ENCODE data around the gene RTTN. TPM values are rescaled to one million over a fixed set of nuclear protein-coding genes. Genes with fewer than 3 reads are reported as not detected.

Gene RTTN
- polyA plus RNA-seq, 1 donor (not counting 4 experiments of a cell fraction or from before 2014, with no cell fraction given) = 77.3 TPM

DNA sequence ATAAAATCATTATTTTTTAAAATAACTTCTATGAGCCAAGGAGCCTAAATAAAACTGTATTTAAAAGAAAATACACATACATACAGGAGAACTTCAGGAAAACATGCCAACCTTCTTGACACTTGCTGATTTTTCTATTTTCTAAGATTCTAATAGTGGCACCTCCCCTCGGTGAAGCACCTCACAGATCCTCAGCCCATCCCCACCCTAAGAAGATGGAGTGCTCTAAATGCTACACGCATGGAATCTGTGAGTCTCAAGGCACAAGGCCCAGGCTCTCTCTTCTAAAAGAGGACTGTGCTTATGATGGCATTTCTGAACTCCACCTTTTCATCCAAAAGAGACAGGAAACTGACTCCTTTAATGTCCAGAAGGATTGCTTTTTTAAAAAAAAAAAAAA lies 56.3 kb downstream of the RTTN start:
- H3K9me1 ChIP-seq (ENCODE audit: control insufficient read depth, extremely low read depth, insufficient read depth, low read length) = no peaks in the 10 kb centered on the region
- H4K20me1 ChIP-seq (ENCODE audit: control insufficient read depth, extremely low read depth, insufficient read depth, low read length) = no peaks in the 10 kb centered on the region
- no peaks in the 10 kb centered on the region for H3K79me2 ChIP-seq (ENCODE audit: control insufficient read depth, insufficient read depth, low read length)
- no peak overlapping the region for H3K4me3 ChIP-seq (ENCODE audit: control insufficient read depth in 2 of 3, extremely low read depth in 1 of 3, insufficient read depth in 2 of 3, low read depth in 1 of 3, low read length in 3 of 3)
- H3K4me2 ChIP-seq (ENCODE audit: control insufficient read depth, extremely low read depth, insufficient read depth, low read depth, low read length) = no peak overlapping the region
- FAIRE-seq (no peak), DNase-seq (ENCODE audit: low read depth, low spot score) (no peak)
- no peaks in the 10 kb centered on the region for H3K27me3 ChIP-seq (ENCODE audit: control insufficient read depth, extremely low read depth, insufficient read depth, low read length)
- peaks cover 2 to 6% of the 10 kb centered on the region in 2 experiments for H3K36me3 ChIP-seq (ENCODE audit: control insufficient read depth in 2 of 2, extremely low read depth in 1 of 2, insufficient read depth in 2 of 2, low read length in 2 of 2)
- no peak overlapping the region for H3K27ac ChIP-seq (ENCODE audit: control insufficient read depth, insufficient read depth, low read length)
- no peaks in the 10 kb centered on the region for H3K9me3 ChIP-seq (ENCODE audit: control insufficient read depth, low read depth, low read length)
- TF ChIP-seq, protein P1, sequence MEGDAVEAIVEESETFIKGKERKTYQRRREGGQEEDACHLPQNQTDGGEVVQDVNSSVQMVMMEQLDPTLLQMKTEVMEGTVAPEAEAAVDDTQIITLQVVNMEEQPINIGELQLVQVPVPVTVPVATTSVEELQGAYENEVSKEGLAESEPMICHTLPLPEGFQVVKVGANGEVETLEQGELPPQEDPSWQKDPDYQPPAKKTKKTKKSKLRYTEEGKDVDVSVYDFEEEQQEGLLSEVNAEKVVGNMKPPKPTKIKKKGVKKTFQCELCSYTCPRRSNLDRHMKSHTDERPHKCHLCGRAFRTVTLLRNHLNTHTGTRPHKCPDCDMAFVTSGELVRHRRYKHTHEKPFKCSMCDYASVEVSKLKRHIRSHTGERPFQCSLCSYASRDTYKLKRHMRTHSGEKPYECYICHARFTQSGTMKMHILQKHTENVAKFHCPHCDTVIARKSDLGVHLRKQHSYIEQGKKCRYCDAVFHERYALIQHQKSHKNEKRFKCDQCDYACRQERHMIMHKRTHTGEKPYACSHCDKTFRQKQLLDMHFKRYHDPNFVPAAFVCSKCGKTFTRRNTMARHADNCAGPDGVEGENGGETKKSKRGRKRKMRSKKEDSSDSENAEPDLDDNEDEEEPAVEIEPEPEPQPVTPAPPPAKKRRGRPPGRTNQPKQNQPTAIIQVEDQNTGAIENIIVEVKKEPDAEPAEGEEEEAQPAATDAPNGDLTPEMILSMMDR (optimal IDR thresholded peaks at IDR 0.05 in 1 of 3, IDR thresholded peaks at IDR 0.05 in 1 of 3, conservative IDR thresholded peaks at IDR 0.05 in 1 of 3; ENCODE audit: extremely low read depth in 1 of 3, insufficient read depth in 2 of 3, low read length in 3 of 3) = no peak
- TF ChIP-seq EZH2 (IDR thresholded peaks at IDR 0.05; ENCODE audit: low read length) = no peak
- H3K4me1 ChIP-seq (ENCODE audit: control insufficient read depth, extremely low read depth, insufficient read depth, low read length) = no peaks in the 10 kb centered on the region
- H3K9ac ChIP-seq (ENCODE audit: control insufficient read depth, extremely low read depth, insufficient read depth, low read length) = no peak overlapping the region
- dilution Hi-C loops (cut with MboI; ENCODE audit: extremely low pct_ligation_motif_present, low sequenced_read_pairs) = no loop called here
- no peak overlapping the region for H2AFZ ChIP-seq (ENCODE audit: control insufficient read depth, low read length)

DNA sequence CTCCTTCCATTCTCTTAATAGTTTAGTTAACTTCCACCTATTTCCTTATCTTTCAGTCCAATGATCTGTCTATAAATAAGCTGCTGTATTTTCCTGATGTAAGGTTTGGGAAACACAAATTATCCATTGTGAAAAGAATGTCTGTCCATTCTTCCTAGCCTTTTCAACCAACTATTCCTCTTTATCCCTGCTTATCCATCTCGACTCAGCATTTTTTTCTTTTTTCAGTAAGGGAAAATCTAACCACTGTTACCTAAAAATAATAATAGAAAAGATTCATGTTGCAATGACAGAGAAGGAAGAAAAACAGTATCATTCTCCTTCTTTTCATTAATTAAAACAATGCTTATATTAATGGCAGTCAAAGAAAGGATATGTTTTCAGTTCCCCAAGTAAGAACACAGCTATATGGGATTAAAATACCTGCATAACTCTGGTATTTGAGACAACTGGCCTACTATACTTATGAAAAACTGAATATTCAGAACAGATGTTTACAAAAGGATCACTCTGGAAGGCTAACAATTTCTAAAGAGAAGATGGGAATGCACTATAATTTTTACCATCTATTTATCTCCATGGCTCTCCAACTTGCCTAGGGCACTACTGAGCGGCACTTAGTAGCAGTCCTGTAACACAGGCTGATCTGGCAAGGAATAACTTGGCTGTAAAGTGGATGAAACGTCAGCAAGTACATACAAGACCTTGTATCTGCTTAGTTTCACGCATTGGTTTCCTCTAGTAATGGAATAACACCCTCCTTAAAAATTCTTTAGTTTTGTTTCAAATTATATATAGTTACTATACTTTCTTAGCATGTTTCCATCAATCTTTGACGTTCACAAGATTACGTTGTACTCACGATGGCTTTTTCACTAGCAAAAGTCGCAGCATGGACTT lies 57.2 kb downstream of the RTTN start:
- TF ChIP-seq, protein P1 (optimal IDR thresholded peaks at IDR 0.05 in 1 of 3, IDR thresholded peaks at IDR 0.05 in 1 of 3, conservative IDR thresholded peaks at IDR 0.05 in 1 of 3; ENCODE audit: extremely low read depth in 1 of 3, insufficient read depth in 2 of 3, low read length in 3 of 3) = no peak
- TF ChIP-seq EZH2 (IDR thresholded peaks at IDR 0.05; ENCODE audit: low read length) = no peak
- no peaks in the 10 kb centered on the region for H3K27me3 ChIP-seq (ENCODE audit: control insufficient read depth, extremely low read depth, insufficient read depth, low read length)
- H3K4me3 ChIP-seq (ENCODE audit: control insufficient read depth in 2 of 3, extremely low read depth in 1 of 3, insufficient read depth in 2 of 3, low read depth in 1 of 3, low read length in 3 of 3) = no peak overlapping the region
- H3K27ac ChIP-seq (ENCODE audit: control insufficient read depth, insufficient read depth, low read length) = no peak overlapping the region
- dilution Hi-C loops (cut with MboI; ENCODE audit: extremely low pct_ligation_motif_present, low sequenced_read_pairs) = no loop called here
- H3K9me1 ChIP-seq (ENCODE audit: control insufficient read depth, extremely low read depth, insufficient read depth, low read length) = no peaks in the 10 kb centered on the region
- no peaks in the 10 kb centered on the region for H3K9me3 ChIP-seq (ENCODE audit: control insufficient read depth, low read depth, low read length)
- no peak overlapping the region for H3K9ac ChIP-seq (ENCODE audit: control insufficient read depth, extremely low read depth, insufficient read depth, low read length)
- no peak overlapping the region for H3K4me2 ChIP-seq (ENCODE audit: control insufficient read depth, extremely low read depth, insufficient read depth, low read depth, low read length)
- H3K79me2 ChIP-seq (ENCODE audit: control insufficient read depth, insufficient read depth, low read length) = no peaks in the 10 kb centered on the region
- no peak for FAIRE-seq
- no peak overlapping the region for H2AFZ ChIP-seq (ENCODE audit: control insufficient read depth, low read length)
- peaks cover 2 to 6% of the 10 kb centered on the region in 2 experiments for H3K36me3 ChIP-seq (ENCODE audit: control insufficient read depth in 2 of 2, extremely low read depth in 1 of 2, insufficient read depth in 2 of 2, low read length in 2 of 2)
- DNase-seq (ENCODE audit: low read depth, low spot score) = no peak
- H3K4me1 ChIP-seq (ENCODE audit: control insufficient read depth, extremely low read depth, insufficient read depth, low read length) = no peaks in the 10 kb centered on the region
- no peaks in the 10 kb centered on the region for H4K20me1 ChIP-seq (ENCODE audit: control insufficient read depth, extremely low read depth, insufficient read depth, low read length)

Data from keratinocyte (primary cell).